ENCODE data around the gene RHCE. TPM values are rescaled to one million over a fixed set of nuclear protein-coding genes. Genes with fewer than 3 reads are reported as not detected.

RHCE gene
- total RNA-seq, 2 experiments from 2014 or later, result 0.25 to 1.1 TPM

GRCh38 chr1:25437672-25438071, 17.0 kb upstream of the RHCE start:
- no peak for ATAC-seq (ENCODE audit: poor library complexity)
- no peak overlapping the region for H3K27ac ChIP-seq (ENCODE audit: low read depth in 1 of 2, low read length in 2 of 2)
- no peak overlapping the region for H3K4me3 ChIP-seq (ENCODE audit: low read length)
- ChIA-PET CTCF (no interaction called here), POLR2A (no interaction called here)
- no peak for DNase-seq
- TF ChIP-seq, protein P1, sequence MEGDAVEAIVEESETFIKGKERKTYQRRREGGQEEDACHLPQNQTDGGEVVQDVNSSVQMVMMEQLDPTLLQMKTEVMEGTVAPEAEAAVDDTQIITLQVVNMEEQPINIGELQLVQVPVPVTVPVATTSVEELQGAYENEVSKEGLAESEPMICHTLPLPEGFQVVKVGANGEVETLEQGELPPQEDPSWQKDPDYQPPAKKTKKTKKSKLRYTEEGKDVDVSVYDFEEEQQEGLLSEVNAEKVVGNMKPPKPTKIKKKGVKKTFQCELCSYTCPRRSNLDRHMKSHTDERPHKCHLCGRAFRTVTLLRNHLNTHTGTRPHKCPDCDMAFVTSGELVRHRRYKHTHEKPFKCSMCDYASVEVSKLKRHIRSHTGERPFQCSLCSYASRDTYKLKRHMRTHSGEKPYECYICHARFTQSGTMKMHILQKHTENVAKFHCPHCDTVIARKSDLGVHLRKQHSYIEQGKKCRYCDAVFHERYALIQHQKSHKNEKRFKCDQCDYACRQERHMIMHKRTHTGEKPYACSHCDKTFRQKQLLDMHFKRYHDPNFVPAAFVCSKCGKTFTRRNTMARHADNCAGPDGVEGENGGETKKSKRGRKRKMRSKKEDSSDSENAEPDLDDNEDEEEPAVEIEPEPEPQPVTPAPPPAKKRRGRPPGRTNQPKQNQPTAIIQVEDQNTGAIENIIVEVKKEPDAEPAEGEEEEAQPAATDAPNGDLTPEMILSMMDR (IDR thresholded peaks at IDR 0.05), result no peak
- Mint-ChIP-seq H3K4me1 (ENCODE audit: low read depth) (peaks cover 67% of the 10 kb centered on the region), H3K27ac (no peak overlapping the region), H3K36me3 (ENCODE audit: low read depth) (peaks cover 10% of the 10 kb centered on the region), H3K9me3 (no peaks in the 10 kb centered on the region), H3K4me3 (no peak overlapping the region), H3K27me3 (no peaks in the 10 kb centered on the region)
- intact Hi-C loops (cut with DNase I, micrococcal nuclease), result loop anchor here in 1 of 2 experiments (10.0 kb wide), 1 partner anchor 103 kb away; the partner anchor contains the start of gene TMEM50A
- H3K27me3 ChIP-seq (ENCODE audit: control insufficient read depth in 1 of 2, insufficient read depth in 2 of 2, low read length in 2 of 2), result no peaks in the 10 kb centered on the region
- peaks cover 17% of the 10 kb centered on the region for H3K4me1 ChIP-seq (ENCODE audit: insufficient read depth, low read length)
- H3K9me3 ChIP-seq (ENCODE audit: control insufficient read depth in 1 of 2, insufficient read depth in 1 of 2, low read length in 2 of 2), result no peaks in the 10 kb centered on the region
- peaks cover 8% of the 10 kb centered on the region for H3K36me3 ChIP-seq (ENCODE audit: insufficient read depth, low read length)

DNA sequence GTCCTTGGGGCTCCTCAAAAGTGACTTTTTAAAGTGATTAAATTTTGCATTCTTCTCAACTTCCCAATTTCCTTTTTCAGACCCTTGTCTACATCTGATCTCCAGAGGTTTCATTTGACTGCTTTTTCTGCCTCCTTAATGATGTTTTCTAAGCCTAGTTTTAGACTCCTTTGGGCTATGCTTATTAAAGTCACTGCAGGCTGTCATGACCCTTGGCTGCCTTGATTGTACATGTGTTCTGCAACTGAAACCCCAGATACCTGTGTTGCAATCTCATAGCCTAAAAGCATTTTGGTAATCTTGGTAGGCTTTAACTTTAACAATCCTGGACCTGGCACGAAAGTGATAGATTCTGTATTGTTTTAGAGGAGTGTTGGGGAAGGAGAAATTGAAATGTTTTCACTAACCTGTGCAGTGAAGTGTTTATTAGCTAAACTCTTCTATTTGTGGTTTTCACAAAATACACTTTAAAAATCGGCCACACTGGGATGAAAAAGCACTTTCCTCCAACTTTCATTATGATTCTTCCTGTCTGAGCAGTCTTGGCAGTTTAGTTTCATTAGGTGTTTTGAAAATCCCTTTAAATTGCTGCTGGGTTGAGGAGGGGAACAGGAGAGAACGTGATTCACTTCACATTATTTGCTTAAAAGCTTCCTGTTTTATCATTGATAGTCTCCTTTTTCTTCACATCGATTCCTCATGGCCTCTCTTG, 14.9 kb upstream of the RHCE start:
- H3K27ac ChIP-seq (ENCODE audit: low read depth in 1 of 2, low read length in 2 of 2), result peak overlapping the region in 1 of 2 donors; percentile 1
- Mint-ChIP-seq H3K36me3 (ENCODE audit: low read depth) (peaks cover 12% of the 10 kb centered on the region), H3K27me3 (no peaks in the 10 kb centered on the region), H3K27ac (peak overlapping the region; percentile 84), H3K4me3 (peak overlapping the region; percentile 85), H3K9me3 (no peaks in the 10 kb centered on the region), H3K4me1 (ENCODE audit: low read depth) (peaks cover 66% of the 10 kb centered on the region)
- CTCF ChIA-PET, result interaction anchor here (0.6 to 1.6 kb wide), 5 partner anchors 8 to 40 kb away, joined by 3 to 4 read pairs (median 3); no protein-coding TSS in a partner anchor
- no peak overlapping the region for H3K4me3 ChIP-seq (ENCODE audit: low read length)
- DNase-seq (no peak), ATAC-seq (ENCODE audit: poor library complexity) (no peak)
- peaks cover 17% of the 10 kb centered on the region for H3K4me1 ChIP-seq (ENCODE audit: insufficient read depth, low read length)
- intact Hi-C loops (cut with DNase I, micrococcal nuclease), result loop anchor here in 1 of 2 experiments (10.0 kb wide), 1 partner anchor 101 kb away; the partner anchor contains the start of gene TMEM50A
- peaks cover 8% of the 10 kb centered on the region for H3K36me3 ChIP-seq (ENCODE audit: insufficient read depth, low read length)
- POLR2A ChIA-PET, result interaction anchor here (1.1 to 1.2 kb wide), 3 partner anchors 108 to 384 kb away, joined by 3 read pairs; partner anchors contain the start of genes LDLRAP1, MTFR1L and SYF2
- TF ChIP-seq, protein P1 (IDR thresholded peaks at IDR 0.05), result no peak
- no peaks in the 10 kb centered on the region for H3K9me3 ChIP-seq (ENCODE audit: control insufficient read depth in 1 of 2, insufficient read depth in 1 of 2, low read length in 2 of 2)
- H3K27me3 ChIP-seq (ENCODE audit: control insufficient read depth in 1 of 2, insufficient read depth in 2 of 2, low read length in 2 of 2), result no peaks in the 10 kb centered on the region

DNA sequence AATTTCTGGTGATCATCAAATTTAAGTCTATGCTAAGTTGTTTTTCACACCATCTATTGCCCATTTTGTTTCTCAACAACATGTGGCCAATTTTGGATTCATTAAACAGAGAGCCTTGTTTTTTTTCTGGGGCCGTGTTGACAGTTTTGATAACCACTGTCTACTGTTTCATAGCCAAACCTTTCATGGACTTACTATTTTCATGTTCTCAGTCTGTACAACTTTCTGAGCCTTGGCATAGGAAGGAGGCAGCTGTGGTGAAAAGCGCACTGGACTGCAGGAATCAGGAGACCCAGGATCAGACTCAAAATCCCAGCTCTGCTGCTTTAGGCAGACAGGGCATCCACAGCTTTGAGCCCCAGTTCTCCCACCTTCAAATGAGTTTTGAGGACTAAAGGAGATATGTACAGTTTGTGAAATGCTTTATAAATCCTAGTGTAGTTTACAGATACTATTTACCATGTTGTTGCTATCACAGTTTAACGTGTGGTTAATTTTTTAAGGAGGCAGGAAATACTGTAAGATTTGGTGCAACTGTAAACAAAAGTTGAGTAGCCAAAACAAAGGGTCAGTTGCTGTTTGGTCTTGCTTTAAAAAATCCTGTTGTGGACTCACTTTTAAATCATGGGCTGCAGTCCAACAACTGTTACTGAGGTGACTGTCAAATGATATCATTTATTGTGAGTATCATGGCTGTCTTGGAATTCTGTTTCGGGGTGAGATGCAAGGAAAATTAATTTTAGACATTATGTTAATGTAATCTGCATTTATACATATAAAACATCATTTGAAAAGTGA, 13.0 kb upstream of the RHCE start:
- Histone ChIP-seq H3K36me3 (ENCODE audit: insufficient read depth, low read length) (peaks cover 8% of the 10 kb centered on the region), H3K4me3 (ENCODE audit: low read length) (no peak overlapping the region), H3K27me3 (ENCODE audit: control insufficient read depth in 1 of 2, insufficient read depth in 2 of 2, low read length in 2 of 2) (no peaks in the 10 kb centered on the region), H3K4me1 (ENCODE audit: insufficient read depth, low read length) (peaks cover 17% of the 10 kb centered on the region), H3K9me3 (ENCODE audit: control insufficient read depth in 1 of 2, insufficient read depth in 1 of 2, low read length in 2 of 2) (no peaks in the 10 kb centered on the region), H3K27ac (ENCODE audit: low read depth in 1 of 2, low read length in 2 of 2) (peak overlapping the region in 1 of 2 donors; percentile 40)
- CTCF ChIA-PET, result interaction anchor here (0.7 kb wide), 1 partner anchor 35 kb away, joined by 3 read pairs; no protein-coding TSS in a partner anchor
- intact Hi-C loops (cut with DNase I, micrococcal nuclease), result loop anchor here (5.0 to 10.0 kb wide), 4 partner anchors 39 to 99 kb away; partner anchors contain the start of gene TMEM50A (in 2 of the 2)
- TF ChIP-seq, protein P1 (IDR thresholded peaks at IDR 0.05), result no peak
- Mint-ChIP-seq H3K27me3 (no peaks in the 10 kb centered on the region), H3K4me1 (ENCODE audit: low read depth) (peaks cover 77% of the 10 kb centered on the region), H3K36me3 (ENCODE audit: low read depth) (peaks cover 17% of the 10 kb centered on the region), H3K27ac (peak overlapping the region; percentile 84), H3K4me3 (peak overlapping the region; percentile 85), H3K9me3 (no peaks in the 10 kb centered on the region)
- POLR2A ChIA-PET, result interaction anchor here (1.1 to 1.3 kb wide), 3 partner anchors 117 to 387 kb away, joined by 3 to 4 read pairs (median 4); partner anchors contain the start of gene RSRP1
- DNase-seq, result no peak
- ATAC-seq (ENCODE audit: poor library complexity), result no peak

All from CD4-positive, alpha-beta T cell (primary cell).